RWPE2 (cell line): ENCODE measurements around the gene APRT.

Experiments used
- ATAC-seq: fragments of 200-7000 bp; cut with Tn5 transposase; 3 replicates; pipeline ENCODE4 v1.9.1; 2021; ENCODE audit warnings: low read depth
- DNase-seq: peaks from one replicate; pipeline ENCODE4 v3.0.0-alpha.2; 2020; ENCODE audit warnings: low spot score
- H3K27ac ChIP-seq: fragments of 450-650 bp; 2 replicates; pipeline ENCODE4 v1.5.1; 2017; ENCODE audit warnings: mild to moderate bottlenecking; ENCODE audit not compliant: poor library complexity, severe bottlenecking
- H3K27me3 ChIP-seq: fragments of 250-450 bp; sonication (Bioruptor Pico); 2 replicates; pipeline ENCODE4 v1.5.1; 2021; ENCODE audit warnings: mild to moderate bottlenecking, moderate library complexity; ENCODE audit not compliant: insufficient read depth, poor library complexity, severe bottlenecking
- H3K36me3 ChIP-seq: fragments of 250-450 bp; sonication (Bioruptor Pico); 2 replicates; pipeline ENCODE4 v1.5.1; 2020; ENCODE audit warnings: low read depth, mild to moderate bottlenecking, moderate library complexity
- H3K4me1 ChIP-seq: fragments of 250-450 bp; sonication (Bioruptor Pico); 2 replicates; pipeline ENCODE4 v1.5.1; 2021; ENCODE audit warnings: mild to moderate bottlenecking, moderate library complexity; ENCODE audit not compliant: insufficient read depth, poor library complexity, severe bottlenecking
- H3K4me3 ChIP-seq: fragments of 250-450 bp; sonication (Bioruptor Pico); 2 replicates; pipeline ENCODE4 v1.5.1; 2021; ENCODE audit warnings: mild to moderate bottlenecking, moderate library complexity; ENCODE audit not compliant: severe bottlenecking
- H3K9me3 ChIP-seq: fragments of 250-450 bp; sonication (Bioruptor Pico); 2 replicates; pipeline ENCODE4 v1.5.1; 2021; ENCODE audit warnings: mild to moderate bottlenecking, moderate library complexity; ENCODE audit not compliant: severe bottlenecking
- TF ChIP-seq, protein P1 (sequence below): fragments of 450-650 bp; IDR thresholded peaks from one replicate; pipeline ENCODE4 v1.5.1; 2017; ENCODE audit warnings: mild to moderate bottlenecking, moderate library complexity; ENCODE audit not compliant: poor library complexity, severe bottlenecking

The APRT gene

DNA sequence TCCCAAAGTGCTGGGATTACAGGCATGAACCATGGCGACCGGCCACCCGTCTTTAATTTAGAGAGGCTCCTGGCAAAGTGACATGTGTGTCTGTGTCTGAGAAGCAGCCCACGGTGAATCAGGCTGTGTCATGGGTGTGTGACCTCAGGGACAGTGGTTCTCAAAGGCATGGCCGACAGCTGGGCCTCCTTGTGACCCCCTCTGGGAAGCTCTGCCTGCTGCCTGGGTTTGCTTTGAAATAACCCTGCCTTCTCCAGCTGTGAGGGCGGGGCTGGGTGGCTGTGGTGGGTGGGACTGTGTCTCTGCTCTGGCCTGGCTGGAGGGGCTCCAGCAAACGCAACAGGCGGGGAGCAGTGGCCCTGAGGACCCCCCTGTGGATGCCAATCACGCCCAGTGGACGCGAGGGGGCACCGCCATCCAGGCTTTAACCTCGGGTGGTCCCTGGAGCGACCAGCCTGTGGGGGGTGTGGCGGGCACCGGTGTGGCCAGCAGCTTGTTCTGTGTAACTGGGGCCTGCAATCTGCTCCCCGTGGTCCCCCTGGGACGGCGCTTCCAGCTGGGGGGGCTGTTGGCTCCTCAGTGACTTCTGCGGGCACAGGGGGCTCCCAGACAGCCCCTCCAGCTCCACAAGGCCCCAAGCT lies 8.8 kb upstream of the APRT start:
- H3K36me3 ChIP-seq = no peaks in the 10 kb centered on the region
- no peak overlapping the region for H3K4me3 ChIP-seq
- no peak for DNase-seq
- no peaks in the 10 kb centered on the region for H3K9me3 ChIP-seq
- TF ChIP-seq, protein P1, sequence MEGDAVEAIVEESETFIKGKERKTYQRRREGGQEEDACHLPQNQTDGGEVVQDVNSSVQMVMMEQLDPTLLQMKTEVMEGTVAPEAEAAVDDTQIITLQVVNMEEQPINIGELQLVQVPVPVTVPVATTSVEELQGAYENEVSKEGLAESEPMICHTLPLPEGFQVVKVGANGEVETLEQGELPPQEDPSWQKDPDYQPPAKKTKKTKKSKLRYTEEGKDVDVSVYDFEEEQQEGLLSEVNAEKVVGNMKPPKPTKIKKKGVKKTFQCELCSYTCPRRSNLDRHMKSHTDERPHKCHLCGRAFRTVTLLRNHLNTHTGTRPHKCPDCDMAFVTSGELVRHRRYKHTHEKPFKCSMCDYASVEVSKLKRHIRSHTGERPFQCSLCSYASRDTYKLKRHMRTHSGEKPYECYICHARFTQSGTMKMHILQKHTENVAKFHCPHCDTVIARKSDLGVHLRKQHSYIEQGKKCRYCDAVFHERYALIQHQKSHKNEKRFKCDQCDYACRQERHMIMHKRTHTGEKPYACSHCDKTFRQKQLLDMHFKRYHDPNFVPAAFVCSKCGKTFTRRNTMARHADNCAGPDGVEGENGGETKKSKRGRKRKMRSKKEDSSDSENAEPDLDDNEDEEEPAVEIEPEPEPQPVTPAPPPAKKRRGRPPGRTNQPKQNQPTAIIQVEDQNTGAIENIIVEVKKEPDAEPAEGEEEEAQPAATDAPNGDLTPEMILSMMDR = no peak
- no peaks in the 10 kb centered on the region for H3K27me3 ChIP-seq
- no peak for ATAC-seq
- no peaks in the 10 kb centered on the region for H3K4me1 ChIP-seq
- H3K27ac ChIP-seq = no peak overlapping the region

DNA sequence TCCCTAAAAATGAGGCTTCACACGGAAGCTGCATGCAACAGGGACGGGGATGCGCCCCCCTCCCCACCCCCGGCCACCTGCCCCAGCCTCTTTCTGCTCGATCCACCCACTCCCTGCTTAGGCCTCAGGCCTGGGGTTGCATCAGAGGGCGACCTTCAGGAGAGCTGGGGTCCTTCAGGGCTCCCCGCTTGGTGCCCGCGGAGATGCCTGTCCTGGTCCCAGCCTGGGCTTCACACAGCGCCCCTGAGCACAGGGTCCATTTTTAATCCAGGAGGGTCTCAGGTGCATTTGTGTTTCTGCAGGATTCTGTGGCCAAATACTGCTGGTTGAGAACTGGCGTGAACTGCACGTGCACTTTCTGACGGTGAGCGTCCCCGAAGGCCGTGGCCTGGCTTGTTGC lies 7.4 kb upstream of the APRT start:
- no peaks in the 10 kb centered on the region for H3K4me1 ChIP-seq
- TF ChIP-seq, protein P1 = no peak
- DNase-seq (no peak), ATAC-seq (no peak)
- H3K27me3 ChIP-seq = no peaks in the 10 kb centered on the region
- no peak overlapping the region for H3K27ac ChIP-seq
- no peaks in the 10 kb centered on the region for H3K36me3 ChIP-seq
- H3K4me3 ChIP-seq = no peak overlapping the region
- H3K9me3 ChIP-seq = no peaks in the 10 kb centered on the region

DNA sequence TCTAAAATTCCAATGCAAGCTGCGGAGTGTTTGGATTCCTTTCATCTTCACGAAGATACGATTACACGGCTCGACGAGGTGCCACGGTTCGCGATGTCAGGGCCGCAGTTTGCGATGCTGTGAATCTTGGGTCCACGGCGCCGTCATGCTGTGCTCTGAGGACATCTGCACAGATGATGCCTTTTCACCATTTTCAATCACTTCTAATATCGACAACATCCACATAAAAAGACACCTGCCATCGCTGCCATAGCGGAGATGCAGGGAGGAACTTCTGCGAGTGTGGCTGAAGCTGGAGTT lies 6.8 kb upstream of the APRT start:
- Histone ChIP-seq H3K27me3 (no peaks in the 10 kb centered on the region), H3K9me3 (no peaks in the 10 kb centered on the region), H3K27ac (no peak overlapping the region), H3K4me1 (no peaks in the 10 kb centered on the region), H3K4me3 (no peak overlapping the region), H3K36me3 (no peaks in the 10 kb centered on the region)
- no peak for DNase-seq
- no peak for ATAC-seq
- TF ChIP-seq, protein P1 = no peak

DNA sequence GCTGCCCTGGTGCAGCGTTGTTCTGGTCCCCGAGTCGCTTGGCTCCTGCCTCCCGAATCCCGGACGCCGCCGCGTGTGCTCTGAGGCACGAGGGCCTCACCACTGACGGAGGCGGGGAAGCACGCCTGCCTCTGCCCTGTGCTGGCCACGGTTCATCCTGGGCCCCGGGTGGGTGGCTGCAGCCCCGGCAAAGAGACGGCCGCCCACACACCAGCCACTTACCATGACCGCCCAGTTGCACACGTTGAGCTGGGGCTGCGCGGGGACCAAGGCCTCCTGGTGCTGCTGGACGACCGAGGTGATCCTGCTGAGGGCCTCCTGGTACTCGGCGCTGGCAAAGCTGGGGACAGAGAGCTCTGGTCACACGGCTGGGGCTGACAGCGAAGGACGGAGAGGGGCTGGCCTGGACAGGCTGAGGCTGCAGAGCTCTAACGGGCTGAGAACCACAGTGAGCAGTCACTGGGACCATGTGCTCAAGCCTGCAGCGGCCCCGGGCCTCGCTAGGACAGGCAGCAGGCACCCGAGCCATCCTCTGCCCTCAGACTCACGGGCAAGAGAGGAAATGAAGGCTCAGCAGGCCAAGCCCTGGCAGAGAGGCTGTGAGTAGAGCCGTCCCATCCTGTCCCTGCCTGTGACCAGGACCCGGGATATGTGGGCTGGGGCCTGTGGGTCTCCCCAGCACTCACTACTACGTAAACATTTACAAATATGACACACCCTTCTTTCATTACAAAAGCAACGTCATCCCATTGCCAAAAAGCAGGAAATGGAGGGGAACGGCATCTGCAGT lies 6.3 kb upstream of the APRT start:
- DNase-seq (no peak), ATAC-seq (no peak; the same call in 2 of the 3 replicates)
- no peak overlapping the region for H3K27ac ChIP-seq
- H3K4me1 ChIP-seq = no peaks in the 10 kb centered on the region
- no peaks in the 10 kb centered on the region for H3K27me3 ChIP-seq
- H3K9me3 ChIP-seq = no peaks in the 10 kb centered on the region
- no peak overlapping the region for H3K4me3 ChIP-seq
- TF ChIP-seq, protein P1 = no peak
- H3K36me3 ChIP-seq = no peaks in the 10 kb centered on the region
